Osteocyte (in vitro differentiated cells): Measurements from ENCODE around the gene SLC41A3. TPM values are rescaled to one million over a fixed set of nuclear protein-coding genes. Genes with fewer than 3 reads are reported as not detected.
"Not testable (repeated sequence)": the region's sequence is repeated elsewhere in the genome, so short reads cannot be mapped to it uniquely, and the experiment has no call there.

Experiments used
- DNase-seq: peaks from one replicate; pipeline ENCODE4 v3.0.0; 2021; ENCODE audit warnings: mixed read lengths; ENCODE audit not compliant: unreplicated experiment; ENCODE audit errors: extremely low spot score
- H3K27ac Mint-ChIP-seq: one replicate; pipeline ENCODE4 v1.8.0; 2021; ENCODE audit warnings: mild to moderate bottlenecking, mixed read lengths; ENCODE audit not compliant: unreplicated experiment
- H3K27me3 Mint-ChIP-seq: one replicate; pipeline ENCODE4 v1.8.0; 2021; ENCODE audit warnings: mixed read lengths; ENCODE audit not compliant: unreplicated experiment
- H3K36me3 Mint-ChIP-seq: one replicate; pipeline ENCODE4 v1.8.0; 2021; ENCODE audit warnings: mixed read lengths; ENCODE audit not compliant: unreplicated experiment
- H3K4me1 Mint-ChIP-seq: one replicate; pipeline ENCODE4 v1.8.0; 2021; ENCODE audit warnings: mixed read lengths; ENCODE audit not compliant: unreplicated experiment
- H3K4me3 Mint-ChIP-seq: one replicate; pipeline ENCODE4 v1.8.0; 2021; ENCODE audit warnings: mild to moderate bottlenecking, moderate library complexity, mixed read lengths; ENCODE audit not compliant: unreplicated experiment
- H3K9me3 Mint-ChIP-seq: one replicate; pipeline ENCODE4 v1.8.0; 2021; ENCODE audit warnings: mixed read lengths; ENCODE audit not compliant: unreplicated experiment
- total RNA-seq: library from RNA; stranded (reverse); gene quantifications from 2 replicates; pipeline ENCODE4 v1.2.1, GENCODE V29; 2021
- TF ChIP-seq, protein P1 (sequence below): fragments of 200-600 bp; sonication (generic); IDR thresholded peaks from 2 replicates; pipeline ENCODE4 v1.5.0; 2021; ENCODE audit warnings: antibody characterized with exemption, mild to moderate bottlenecking, moderate library complexity

The SLC41A3 gene
- total RNA-seq, 1 donor from 2014 or later, result 80.6 TPM

DNA sequence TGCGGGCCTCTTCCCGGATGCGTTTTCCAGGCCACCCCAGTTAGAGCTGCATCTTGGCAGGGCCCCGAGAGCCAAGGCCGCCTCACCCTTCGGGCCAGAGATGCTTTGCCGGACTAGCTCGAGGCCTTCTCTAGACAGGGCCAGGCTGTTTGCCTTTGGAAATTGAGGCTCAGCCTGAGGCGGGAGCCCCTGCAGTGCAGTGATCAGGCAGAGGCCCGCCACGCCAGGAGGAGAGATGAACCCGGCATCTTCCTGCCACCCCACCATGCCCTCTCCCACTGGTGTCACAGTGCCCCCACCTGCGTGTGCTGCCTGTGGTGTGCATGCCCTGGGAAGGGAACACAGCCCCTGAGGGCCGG lies 123.9 kb downstream of the SLC41A3 start:
- no peak for DNase-seq
- TF ChIP-seq, protein P1, sequence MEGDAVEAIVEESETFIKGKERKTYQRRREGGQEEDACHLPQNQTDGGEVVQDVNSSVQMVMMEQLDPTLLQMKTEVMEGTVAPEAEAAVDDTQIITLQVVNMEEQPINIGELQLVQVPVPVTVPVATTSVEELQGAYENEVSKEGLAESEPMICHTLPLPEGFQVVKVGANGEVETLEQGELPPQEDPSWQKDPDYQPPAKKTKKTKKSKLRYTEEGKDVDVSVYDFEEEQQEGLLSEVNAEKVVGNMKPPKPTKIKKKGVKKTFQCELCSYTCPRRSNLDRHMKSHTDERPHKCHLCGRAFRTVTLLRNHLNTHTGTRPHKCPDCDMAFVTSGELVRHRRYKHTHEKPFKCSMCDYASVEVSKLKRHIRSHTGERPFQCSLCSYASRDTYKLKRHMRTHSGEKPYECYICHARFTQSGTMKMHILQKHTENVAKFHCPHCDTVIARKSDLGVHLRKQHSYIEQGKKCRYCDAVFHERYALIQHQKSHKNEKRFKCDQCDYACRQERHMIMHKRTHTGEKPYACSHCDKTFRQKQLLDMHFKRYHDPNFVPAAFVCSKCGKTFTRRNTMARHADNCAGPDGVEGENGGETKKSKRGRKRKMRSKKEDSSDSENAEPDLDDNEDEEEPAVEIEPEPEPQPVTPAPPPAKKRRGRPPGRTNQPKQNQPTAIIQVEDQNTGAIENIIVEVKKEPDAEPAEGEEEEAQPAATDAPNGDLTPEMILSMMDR, result no peak
- Mint-ChIP-seq H3K27ac (no peak overlapping the region), H3K9me3 (no peaks in the 10 kb centered on the region), H3K4me3 (no peak overlapping the region), H3K4me1 (no peaks in the 10 kb centered on the region), H3K27me3 (peaks cover 20% of the 10 kb centered on the region), H3K36me3 (no peaks in the 10 kb centered on the region)

DNA sequence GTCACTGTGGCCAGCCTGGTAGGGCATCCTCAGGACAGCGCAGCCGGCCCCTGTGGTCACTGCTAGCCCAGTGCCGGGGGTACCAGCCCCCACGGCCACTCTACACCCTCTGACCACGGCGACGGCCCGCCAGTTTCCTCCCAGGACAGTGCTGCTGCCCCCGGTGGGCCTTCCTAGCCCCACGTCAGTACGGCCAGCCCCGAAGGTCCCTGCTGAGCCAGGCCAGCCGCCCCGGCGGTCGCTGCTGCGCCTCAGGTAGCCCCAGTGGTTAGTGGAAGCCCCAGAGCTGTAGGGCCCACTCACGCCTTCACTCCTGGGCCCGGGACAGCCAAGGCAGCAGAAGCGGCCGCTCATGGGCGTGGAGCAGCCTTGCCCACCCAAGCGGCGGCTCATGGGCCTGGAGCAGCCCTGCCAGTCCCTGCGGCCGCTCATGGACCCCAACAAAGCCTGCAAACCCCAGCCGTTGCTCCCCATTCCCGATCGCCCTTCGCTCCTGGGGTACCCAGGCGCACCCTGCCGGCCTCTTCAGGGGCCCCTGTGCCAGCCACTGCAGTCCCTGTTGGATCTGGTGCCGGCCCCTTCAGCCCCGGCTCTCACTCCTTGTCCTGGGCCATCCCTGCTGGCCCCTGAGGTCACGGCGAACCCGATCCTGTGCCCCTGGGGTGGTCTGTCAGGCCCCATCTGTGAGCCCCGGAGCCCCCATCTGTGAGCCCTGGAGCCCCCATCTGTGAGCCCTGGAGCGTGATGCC lies 124.4 kb downstream of the SLC41A3 start:
- Mint-ChIP-seq H3K36me3 (no peaks in the 10 kb centered on the region), H3K4me1 (no peaks in the 10 kb centered on the region), H3K27ac (no peak overlapping the region), H3K27me3 (peaks cover 22% of the 10 kb centered on the region), H3K4me3 (no peak overlapping the region), H3K9me3 (no peaks in the 10 kb centered on the region)
- peak; percentile 85 for DNase-seq
- TF ChIP-seq, protein P1, result no peak

DNA sequence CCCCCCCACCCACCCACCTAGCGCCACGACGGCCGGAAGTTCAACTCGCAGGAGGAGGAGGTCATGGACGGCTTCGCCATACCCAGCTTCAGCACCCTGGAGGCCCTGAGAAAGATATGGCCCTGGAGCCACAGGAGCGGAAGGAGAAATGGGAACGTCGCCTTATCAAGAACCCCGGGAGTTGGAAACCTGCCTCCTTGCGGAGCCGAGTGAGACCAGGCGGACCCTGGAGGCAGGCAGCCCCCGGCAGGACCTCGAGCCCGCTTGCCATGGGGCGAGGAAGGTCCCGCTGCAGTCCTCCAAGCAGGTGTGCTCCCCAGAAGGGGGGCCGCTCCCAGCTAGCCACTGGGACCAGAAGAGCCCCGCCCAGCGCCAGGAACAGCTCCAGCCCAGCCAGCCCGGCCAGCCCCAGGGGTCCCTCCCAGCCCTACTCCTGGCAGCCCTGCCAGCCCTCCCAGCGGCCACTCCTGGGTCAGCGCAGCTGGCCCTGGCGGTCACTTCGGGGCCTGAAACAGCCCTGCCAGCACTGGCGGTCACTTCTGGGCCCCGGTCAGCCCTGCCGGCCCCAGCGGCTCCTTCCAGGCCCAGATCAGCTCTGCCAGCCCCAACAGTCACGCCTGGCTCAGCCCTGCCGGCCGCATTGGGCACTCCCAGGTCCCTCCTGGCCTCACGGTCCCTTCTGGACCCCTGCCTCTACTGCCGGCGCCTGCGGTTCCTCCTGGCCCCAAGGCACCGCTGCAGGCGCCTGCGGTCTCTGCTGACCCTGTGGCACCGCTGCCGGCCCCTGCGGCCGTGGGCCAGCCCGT lies 125.2 kb downstream of the SLC41A3 start:
- Mint-ChIP-seq H3K36me3 (no peaks in the 10 kb centered on the region), H3K4me1 (no peaks in the 10 kb centered on the region), H3K9me3 (no peaks in the 10 kb centered on the region), H3K27ac (no peak overlapping the region), H3K4me3 (no peak overlapping the region), H3K27me3 (peaks cover 27% of the 10 kb centered on the region)
- peak; percentile 82 for DNase-seq
- TF ChIP-seq, protein P1, result no peak

DNA sequence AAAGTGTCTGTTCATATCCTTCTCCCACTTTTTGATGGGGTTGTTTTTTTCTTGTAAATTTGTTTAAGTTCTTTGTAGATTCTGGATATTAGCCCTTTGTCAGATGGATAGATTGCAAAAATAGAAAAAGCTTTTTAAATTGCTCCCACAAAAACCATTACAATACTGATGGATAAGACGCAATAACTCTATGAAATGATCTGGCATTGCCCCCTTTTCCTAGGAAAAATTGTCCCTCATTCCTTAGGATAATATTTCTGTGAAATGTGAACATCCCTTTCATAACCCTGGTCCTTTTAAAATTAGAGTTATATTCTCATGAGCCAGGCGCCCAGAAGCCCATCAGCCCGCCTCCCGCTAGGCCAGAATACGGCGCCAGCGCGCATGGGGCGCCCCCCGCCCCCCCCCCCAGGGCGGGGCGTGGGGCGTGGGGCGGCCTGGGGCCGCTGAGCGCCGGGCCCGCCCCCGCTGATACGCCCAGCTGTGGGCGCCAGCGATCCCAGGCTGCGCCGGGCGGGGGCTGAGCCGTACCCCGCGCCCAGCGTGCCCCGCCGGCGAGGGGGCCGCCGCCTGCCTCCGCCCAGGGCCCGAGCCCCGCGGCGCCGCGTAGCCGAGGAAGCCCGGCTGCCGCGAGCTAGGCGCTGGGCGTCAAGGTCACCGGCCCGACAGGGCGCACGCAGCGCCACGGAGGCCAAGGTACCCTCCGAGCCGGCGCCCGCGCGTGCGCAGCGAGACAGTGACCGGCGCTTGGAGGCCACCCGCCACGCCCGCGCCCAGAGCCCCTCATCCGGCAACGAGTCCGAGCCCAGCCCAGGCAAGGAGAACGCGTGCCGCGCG lies 126.0 kb downstream of the SLC41A3 start:
- Mint-ChIP-seq H3K36me3 (no peaks in the 10 kb centered on the region), H3K4me3 (no peak overlapping the region), H3K27me3 (peaks cover 29% of the 10 kb centered on the region), H3K4me1 (no peaks in the 10 kb centered on the region), H3K9me3 (no peaks in the 10 kb centered on the region), H3K27ac (no peak overlapping the region)
- TF ChIP-seq, protein P1, result no peak
- no peak for DNase-seq

DNA sequence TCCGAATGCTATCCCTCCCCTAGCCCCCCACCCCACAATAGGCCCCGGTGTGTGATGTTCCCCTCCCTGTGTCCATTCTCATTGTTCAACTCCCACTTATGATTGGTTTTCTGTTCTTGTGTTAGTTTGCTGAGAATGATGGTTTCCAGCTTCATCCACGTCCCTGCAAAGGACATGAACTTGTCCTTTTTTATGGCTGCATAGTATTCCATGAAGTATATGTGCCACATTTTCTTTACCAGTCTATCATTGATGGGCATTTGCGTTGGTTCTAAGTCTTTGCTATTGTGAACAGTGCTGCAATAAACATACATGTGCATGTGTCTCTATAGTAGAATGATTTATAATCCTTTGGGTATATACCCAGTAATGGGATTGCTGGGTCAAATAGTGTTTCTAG lies 126.9 kb downstream of the SLC41A3 start:
- peaks cover 34% of the 10 kb centered on the region for H3K27me3 Mint-ChIP-seq
- H3K36me3 Mint-ChIP-seq, H3K4me1 Mint-ChIP-seq, H3K9me3 Mint-ChIP-seq, H3K27ac Mint-ChIP-seq, H3K4me3 Mint-ChIP-seq, DNase-seq: not testable (repeated sequence)

Other genes with a start within 250 kb of the SLC41A3 start
- not detected in 2 replicates for gene ROPN1B, start 114.9 kb downstream of the SLC41A3 start, total RNA-seq
- gene ALDH1L1, start 96.5 kb upstream of the SLC41A3 start, total RNA-seq, result 1.4 and 1.5 TPM in 2 replicates